Keratinocyte (primary cell): Measurements from ENCODE around the gene APLF. TPM values are rescaled to one million over a fixed set of nuclear protein-coding genes. Genes with fewer than 3 reads are reported as not detected.

ENCODE experiments used
- DNase-seq: peaks from one replicate; pipeline ENCODE4 v3.0.0-alpha.2; 2011; ENCODE audit warnings: low read depth, missing footprints, low spot score
- FAIRE-seq: peaks from 2 replicates; lab custom pipeline; 2011; peaks lifted over from hg19 to GRCh38; lab: Jason Lieb, UNC
- H2AFZ ChIP-seq: 2 replicates; pipeline ENCODE4 v1.6.0; 2012; ENCODE audit warnings: low read length, control low read depth, inconsistent platforms; ENCODE audit not compliant: control insufficient read depth
- H3K27ac ChIP-seq: 2 replicates; pipeline ENCODE4 v1.5.1; 2011; ENCODE audit warnings: low read length; ENCODE audit not compliant: control insufficient read depth, insufficient read depth
- H3K27me3 ChIP-seq: 3 replicates; pipeline ENCODE4 v1.6.0; 2011; ENCODE audit warnings: low read length; ENCODE audit not compliant: control insufficient read depth, insufficient read depth; ENCODE audit errors: extremely low read depth
- H3K36me3 ChIP-seq, 2 experiments: 2 replicates in 1 of 2; 3 replicates in 1 of 2; pipeline ENCODE4 v1.5.1; 2011; ENCODE audit warnings: low read length in 2 of 2, mild to moderate bottlenecking in 1 of 2; ENCODE audit not compliant: control insufficient read depth in 2 of 2, insufficient read depth in 2 of 2; ENCODE audit errors: extremely low read depth in 1 of 2
- H3K4me1 ChIP-seq: 3 replicates; pipeline ENCODE4 v1.5.1; 2011; ENCODE audit warnings: low read length; ENCODE audit not compliant: control insufficient read depth, insufficient read depth; ENCODE audit errors: extremely low read depth
- H3K4me2 ChIP-seq: 3 replicates; pipeline ENCODE4 v1.6.0; 2011; ENCODE audit warnings: low read depth, low read length; ENCODE audit not compliant: control insufficient read depth, insufficient read depth; ENCODE audit errors: extremely low read depth
- H3K4me3 ChIP-seq, 3 experiments: fragments of 200-600 bp in 1 of 3; sonication (generic) in 1 of 3; 2 replicates in 2 of 3; 3 replicates in 1 of 3; pipeline ENCODE4 v1.5.1; 2011 to 2016; ENCODE audit warnings: low read length in 3 of 3, mild to moderate bottlenecking in 3 of 3, control low read depth in 2 of 3, inconsistent platforms in 1 of 3, low read depth in 1 of 3, mixed read lengths in 1 of 3, mixed run types in 1 of 3, moderate library complexity in 1 of 3; ENCODE audit not compliant: control insufficient read depth in 2 of 3, insufficient read depth in 2 of 3; ENCODE audit errors: extremely low read depth in 1 of 3
- H3K79me2 ChIP-seq: 2 replicates; pipeline ENCODE4 v1.6.0; 2012; ENCODE audit warnings: low read length; ENCODE audit not compliant: control insufficient read depth, insufficient read depth
- H3K9ac ChIP-seq: 3 replicates; pipeline ENCODE4 v1.6.0; 2011; ENCODE audit warnings: low read length; ENCODE audit not compliant: control insufficient read depth, insufficient read depth; ENCODE audit errors: extremely low read depth
- H3K9me1 ChIP-seq: 3 replicates; pipeline ENCODE4 v1.6.0; 2011; ENCODE audit warnings: low read length; ENCODE audit not compliant: control insufficient read depth, insufficient read depth; ENCODE audit errors: extremely low read depth
- H3K9me3 ChIP-seq: 2 replicates; pipeline ENCODE4 v1.5.1; 2012; ENCODE audit warnings: low read depth, low read length; ENCODE audit not compliant: control insufficient read depth
- H4K20me1 ChIP-seq: 3 replicates; pipeline ENCODE4 v1.6.0; 2011; ENCODE audit warnings: low read length; ENCODE audit not compliant: control insufficient read depth, insufficient read depth; ENCODE audit errors: extremely low read depth
- CTCF ChIP-seq, 3 experiments: IDR thresholded peaks in 1 of 3; conservative IDR thresholded peaks in 1 of 3; optimal IDR thresholded peaks in 1 of 3; 2 replicates in 2 of 3; 3 replicates in 1 of 3; pipeline versions ENCODE3 to v1.5.1; 2011; ENCODE audit warnings: low read length in 3 of 3, mild to moderate bottlenecking in 3 of 3, moderate library complexity in 2 of 3, control low read depth in 1 of 3, inconsistent platforms in 1 of 3; ENCODE audit not compliant: insufficient read depth in 2 of 3; ENCODE audit errors: extremely low read depth in 1 of 3
- EZH2 ChIP-seq: IDR thresholded peaks from one replicate; pipeline ENCODE4 v1.6.1; 2012; ENCODE audit warnings: inconsistent platforms, mild to moderate bottlenecking, low read length, moderate library complexity
- dilution Hi-C: fragments of 300-500 bp; cut with MboI; formaldehyde crosslinking; loops from one replicate; pipeline ENCODE4 v1.7.0; 2020; ENCODE audit warnings: low sequenced_read_pairs; ENCODE audit not compliant: extremely low pct_ligation_motif_present
- polyA plus RNA-seq, 5 experiments: library from polyadenylated mRNA; depleted of rRNA in 3 of 5; stranded (reverse) in 3 of 5; stranded (forward) in 1 of 5; unstranded in 1 of 5; fragments of >200 nt; gene quantifications; 1 replicate in 1 of 5; 2 replicates in 3 of 5; 3 replicates in 1 of 5; pipeline versions ENCODE4 v1.2.1 to v1.2.3, GENCODE V29; 2011 to 2012; ENCODE audit warnings: missing spikeins in 2 of 5, low read depth in 1 of 5, low replicate concordance in 1 of 5

APLF gene
- polyA plus RNA-seq, 1 donor (not counting 4 experiments of a cell fraction or from before 2014, with no cell fraction given): 3.0 TPM

GRCh38 chr2:68512326-68512725, 44.9 kb downstream of the APLF start:
- FAIRE-seq: no peak
- no peak overlapping the region for H3K4me2 ChIP-seq
- no peak for TF ChIP-seq CTCF (optimal IDR thresholded peaks at IDR 0.05 in 1 of 3, IDR thresholded peaks at IDR 0.05 in 1 of 3, conservative IDR thresholded peaks at IDR 0.05 in 1 of 3; ENCODE audit: extremely low read depth in 1 of 3, insufficient read depth in 2 of 3, low read length in 3 of 3)
- TF ChIP-seq EZH2: no peak
- no peak for DNase-seq
- H3K4me1 ChIP-seq: no peaks in the 10 kb centered on the region
- H3K27ac ChIP-seq: no peak overlapping the region
- H3K36me3 ChIP-seq: no peaks in the 10 kb centered on the region
- H3K9ac ChIP-seq: no peak overlapping the region
- H3K4me3 ChIP-seq: no peak overlapping the region
- H4K20me1 ChIP-seq: no peaks in the 10 kb centered on the region
- dilution Hi-C loops: no loop called here
- no peak overlapping the region for H2AFZ ChIP-seq
- no peaks in the 10 kb centered on the region for H3K9me3 ChIP-seq
- no peaks in the 10 kb centered on the region for H3K79me2 ChIP-seq
- H3K27me3 ChIP-seq: no peaks in the 10 kb centered on the region
- H3K9me1 ChIP-seq: no peaks in the 10 kb centered on the region

- dilution Hi-C loops: no loop called here
- no peak for FAIRE-seq
These were observed 45.6 kb downstream of the APLF start for GRCh38 chr2:68512966-68513365.

More at GRCh38 chr2:68512966-68513365, 45.6 kb downstream of the APLF start:
- H4K20me1 ChIP-seq: no peaks in the 10 kb centered on the region
- TF ChIP-seq EZH2 (no peak), CTCF (optimal IDR thresholded peaks at IDR 0.05 in 1 of 3, IDR thresholded peaks at IDR 0.05 in 1 of 3, conservative IDR thresholded peaks at IDR 0.05 in 1 of 3; ENCODE audit: extremely low read depth in 1 of 3, insufficient read depth in 2 of 3, low read length in 3 of 3) (no peak)
- no peak for DNase-seq
- no peaks in the 10 kb centered on the region for H3K36me3 ChIP-seq
- H3K9me1 ChIP-seq: no peaks in the 10 kb centered on the region
- H3K4me3 ChIP-seq: no peak overlapping the region
- no peaks in the 10 kb centered on the region for H3K79me2 ChIP-seq
- H3K4me1 ChIP-seq: no peaks in the 10 kb centered on the region
- H3K27me3 ChIP-seq: no peaks in the 10 kb centered on the region
- no peak overlapping the region for H3K27ac ChIP-seq
- H3K9me3 ChIP-seq: no peaks in the 10 kb centered on the region
- no peak overlapping the region for H3K4me2 ChIP-seq
- H2AFZ ChIP-seq: no peak overlapping the region
- no peak overlapping the region for H3K9ac ChIP-seq
